ENCODE data around the gene SNX33. TPM values are rescaled to one million over a fixed set of nuclear protein-coding genes. Genes with fewer than 3 reads are reported as not detected.

Gene SNX33
- total and polyA plus RNA-seq, 2 of the 13 experiments (the other 11 are each of a cell fraction or from before 2014, with no cell fraction given), result 11.0 to 11.6 TPM

GRCh38 chr15:75663931-75664421 lies 16.3 kb downstream of the SNX33 start (continued):
- TF ChIP-seq SOX6 (IDR thresholded peaks at IDR 0.05) (no peak), SOX6 (CRISPR knock-in tag; IDR thresholded peaks at IDR 0.05) (peak; percentile 54; the same call in 1 of the 2 replicates), GATAD1 (CRISPR knock-in tag; IDR thresholded peaks at IDR 0.05) (no peak), HMGA1 (CRISPR knock-in tag; conservative IDR thresholded peaks at IDR 0.05) (no peak), ELF3 (CRISPR knock-in tag; IDR thresholded peaks at IDR 0.05) (no peak), ZNF274 (CRISPR knock-in tag; IDR thresholded peaks at IDR 0.05) (no peak), MEIS2 (CRISPR knock-in tag; IDR thresholded peaks at IDR 0.05) (no peak), ZNF720 (CRISPR knock-in tag; IDR thresholded peaks at IDR 0.05) (no peak), MAX (IDR thresholded peaks at IDR 0.05) (peak; percentile 11; the same call in 1 of the 2 replicates), ZNF451 (CRISPR knock-in tag; IDR thresholded peaks at IDR 0.05) (no peak), ZNF816 (CRISPR knock-in tag; IDR thresholded peaks at IDR 0.05; ENCODE audit: borderline replicate concordance) (no peak), SP1 (IDR thresholded peaks at IDR 0.05) (no peak), SP1 (CRISPR knock-in tag; IDR thresholded peaks at IDR 0.05) (no peak), ZNF672 (CRISPR knock-in tag; IDR thresholded peaks at IDR 0.05) (no peak), ZNF572 (CRISPR knock-in tag; IDR thresholded peaks at IDR 0.05) (no peak), ZNF567 (CRISPR knock-in tag; IDR thresholded peaks at IDR 0.05; ENCODE audit: borderline replicate concordance) (no peak), FOXA3 (CRISPR knock-in tag; IDR thresholded peaks at IDR 0.05) (no peak), ZBTB7B (CRISPR knock-in tag; IDR thresholded peaks at IDR 0.05) (no peak), MAF1 (CRISPR knock-in tag; IDR thresholded peaks at IDR 0.05; ENCODE audit: borderline replicate concordance) (no peak), SMAD3 (CRISPR knock-in tag; IDR thresholded peaks at IDR 0.05) (no peak), TRIM24 (CRISPR knock-in tag; IDR thresholded peaks at IDR 0.05) (no peak), ZNF616 (CRISPR knock-in tag; IDR thresholded peaks at IDR 0.05; ENCODE audit: low read depth) (no peak), YEATS4 (CRISPR knock-in tag; IDR thresholded peaks at IDR 0.05; ENCODE audit: borderline replicate concordance) (no peak), THAP8 (CRISPR knock-in tag; IDR thresholded peaks at IDR 0.05; ENCODE audit: borderline replicate concordance) (no peak), HIC2 (CRISPR knock-in tag; IDR thresholded peaks at IDR 0.05; ENCODE audit: low read depth) (no peak), KDM6A (CRISPR knock-in tag; IDR thresholded peaks at IDR 0.05; ENCODE audit: low read depth) (no peak), DBP (CRISPR knock-in tag; IDR thresholded peaks at IDR 0.05; ENCODE audit: not compliant biosample characterization) (no peak), HNRNPLL (IDR thresholded peaks at IDR 0.05; ENCODE audit: low read depth, low read length, poor library complexity, severe bottlenecking) (no peak), GLI4 (CRISPR knock-in tag; IDR thresholded peaks at IDR 0.05; ENCODE audit: borderline replicate concordance) (no peak), MLLT10 (CRISPR knock-in tag; IDR thresholded peaks at IDR 0.05) (no peak), ATF4 (CRISPR knock-in tag; IDR thresholded peaks at IDR 0.05) (0 out of 4 replicates have a peak, but pooled peaks of 1 of the 2 experiments have one; percentile 28)
